HG03439 (cell line): ENCODE data around the gene UBASH3A.
A peak's percentile ranks its signal among the peaks of the same experiment; 100 is the strongest.

Experiments
- ATAC-seq: cut with Tn5 transposase; IDR thresholded peaks from one replicate; pipeline ENCODE4 v1.9.1; 2021; ENCODE audit warnings: mild to moderate bottlenecking, moderate library complexity; ENCODE audit not compliant: unreplicated experiment

UBASH3A gene

DNA sequence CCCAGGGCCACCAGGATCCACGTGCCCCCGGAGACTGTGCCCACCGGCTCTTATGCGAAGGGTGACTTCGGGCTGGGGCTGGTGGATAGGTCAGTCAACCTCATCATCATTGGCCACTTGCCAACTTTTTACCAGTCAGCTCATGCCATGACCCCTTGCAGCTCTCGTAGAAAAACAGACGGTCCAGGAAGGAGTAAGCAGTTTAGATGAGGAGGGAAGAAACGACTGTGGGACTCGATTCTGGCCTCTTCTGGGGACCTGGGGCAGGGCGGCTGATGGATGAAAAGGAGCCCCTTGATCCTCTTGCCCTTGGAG lies 41.0 kb downstream of the UBASH3A start:
- no peak for ATAC-seq

DNA sequence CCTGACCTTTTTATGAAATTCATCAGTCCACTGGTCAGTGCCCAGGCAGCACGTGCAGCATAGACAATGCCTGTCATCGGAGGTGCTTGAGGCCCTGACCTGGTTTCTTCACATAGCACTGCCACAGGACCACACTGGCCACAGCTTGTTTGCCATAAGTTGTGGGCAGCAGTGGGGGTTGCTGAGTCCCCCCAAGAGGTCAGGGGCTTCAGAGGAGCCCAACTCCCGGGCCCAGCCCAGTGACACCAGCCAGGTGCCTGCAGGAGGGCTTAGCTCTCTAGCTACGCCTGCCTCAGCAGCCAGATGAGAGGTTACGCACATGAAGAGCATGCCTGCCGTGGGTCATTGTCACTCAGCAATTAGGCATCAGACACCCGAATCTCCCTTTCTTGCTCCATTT lies 41.6 kb downstream of the UBASH3A start:
- ATAC-seq = no peak

DNA sequence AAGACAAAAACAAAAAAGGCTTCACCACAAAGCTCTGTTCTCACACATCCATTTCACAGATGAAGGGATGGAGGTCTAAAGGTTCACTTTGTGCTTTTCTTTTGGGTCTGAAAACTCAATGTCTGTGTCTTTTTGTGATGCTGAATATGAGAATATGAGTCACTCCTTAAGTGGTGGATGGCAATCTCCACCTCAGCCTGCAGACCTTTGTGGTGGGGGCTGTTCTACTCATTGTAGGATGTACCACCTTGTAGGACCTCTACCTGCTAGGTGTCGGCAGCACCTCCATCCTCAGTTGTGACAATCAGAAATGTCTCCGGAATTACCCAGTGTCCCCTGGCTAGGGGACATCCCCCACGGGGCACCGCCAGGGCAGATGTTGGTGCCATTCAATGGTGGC lies 42.8 kb downstream of the UBASH3A start:
- no peak for ATAC-seq

DNA sequence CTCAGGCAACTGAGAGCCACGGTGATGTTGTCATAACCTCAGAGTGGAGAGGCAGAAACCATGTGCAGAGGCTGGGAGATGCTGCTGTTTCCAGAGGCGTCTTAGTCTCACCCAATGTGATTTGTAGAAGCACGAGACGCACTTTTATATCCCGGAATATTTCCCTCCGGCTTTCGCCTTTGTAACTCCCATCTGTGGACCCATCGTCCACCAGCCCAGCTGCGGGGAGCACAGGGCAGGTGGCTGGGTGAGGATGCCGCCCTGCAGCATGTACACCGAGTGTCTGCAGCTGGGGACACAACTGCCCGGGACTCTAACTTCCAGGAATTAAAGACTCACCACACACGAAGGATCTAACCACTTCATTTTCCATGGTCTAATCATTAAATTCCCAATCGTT lies 43.5 kb downstream of the UBASH3A start:
- ATAC-seq = no peak

DNA sequence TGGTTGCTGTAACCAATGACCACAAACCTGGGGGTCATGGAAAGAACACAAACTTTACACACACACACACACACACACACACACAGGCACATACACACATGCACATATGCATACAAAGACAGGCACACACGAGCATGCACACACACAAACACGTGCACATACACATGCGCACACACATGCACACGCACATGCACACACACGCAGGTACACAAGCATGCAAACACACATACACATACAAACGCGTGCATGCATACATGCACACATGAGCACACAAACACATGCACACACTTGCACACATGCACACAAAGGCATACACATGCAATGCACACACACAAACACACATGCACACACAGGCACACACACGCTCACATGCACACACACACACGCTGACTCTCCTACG lies 44.0 kb downstream of the UBASH3A start:
- no peak for ATAC-seq

DNA sequence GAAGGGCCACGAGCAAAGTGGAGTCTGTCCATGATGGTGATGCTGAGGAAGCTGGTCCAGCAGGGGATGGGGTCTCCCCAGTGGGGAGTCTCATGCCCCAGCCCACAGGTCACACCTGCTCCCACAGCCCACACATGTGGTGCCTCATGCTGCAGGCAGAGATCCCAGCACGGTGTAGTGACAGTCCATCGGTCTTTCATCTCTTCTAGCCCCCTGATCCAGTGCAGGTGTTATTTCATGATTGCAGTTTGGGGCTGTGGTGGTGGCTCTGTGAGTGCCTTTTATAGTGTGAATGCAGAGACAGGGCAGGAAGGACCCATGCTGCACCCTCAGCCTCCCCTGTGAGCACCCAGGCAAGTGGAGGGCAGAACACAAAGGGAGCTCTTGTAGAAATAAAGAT lies 45.0 kb downstream of the UBASH3A start:
- ATAC-seq = no peak

DNA sequence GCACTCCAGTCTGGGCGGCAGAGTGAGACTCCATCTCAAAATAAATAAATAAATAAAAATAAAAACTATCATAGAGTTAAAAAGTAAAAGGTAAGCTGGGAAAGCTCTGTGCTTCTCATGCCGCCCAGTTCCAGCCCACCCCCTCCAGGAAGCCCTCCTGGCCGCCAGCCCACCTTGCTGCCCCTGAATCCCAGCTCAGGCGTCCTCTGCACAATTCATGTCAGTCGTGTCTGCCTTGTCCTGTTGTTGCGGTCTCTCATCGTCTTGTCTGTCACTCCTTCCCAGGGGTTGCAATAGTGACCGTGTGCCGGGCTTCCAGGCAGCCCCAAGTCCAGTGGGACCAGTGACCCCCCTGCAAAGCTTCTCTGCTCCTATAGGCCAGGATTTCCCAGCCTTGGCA lies 48.2 kb downstream of the UBASH3A start:
- no peak for ATAC-seq

DNA sequence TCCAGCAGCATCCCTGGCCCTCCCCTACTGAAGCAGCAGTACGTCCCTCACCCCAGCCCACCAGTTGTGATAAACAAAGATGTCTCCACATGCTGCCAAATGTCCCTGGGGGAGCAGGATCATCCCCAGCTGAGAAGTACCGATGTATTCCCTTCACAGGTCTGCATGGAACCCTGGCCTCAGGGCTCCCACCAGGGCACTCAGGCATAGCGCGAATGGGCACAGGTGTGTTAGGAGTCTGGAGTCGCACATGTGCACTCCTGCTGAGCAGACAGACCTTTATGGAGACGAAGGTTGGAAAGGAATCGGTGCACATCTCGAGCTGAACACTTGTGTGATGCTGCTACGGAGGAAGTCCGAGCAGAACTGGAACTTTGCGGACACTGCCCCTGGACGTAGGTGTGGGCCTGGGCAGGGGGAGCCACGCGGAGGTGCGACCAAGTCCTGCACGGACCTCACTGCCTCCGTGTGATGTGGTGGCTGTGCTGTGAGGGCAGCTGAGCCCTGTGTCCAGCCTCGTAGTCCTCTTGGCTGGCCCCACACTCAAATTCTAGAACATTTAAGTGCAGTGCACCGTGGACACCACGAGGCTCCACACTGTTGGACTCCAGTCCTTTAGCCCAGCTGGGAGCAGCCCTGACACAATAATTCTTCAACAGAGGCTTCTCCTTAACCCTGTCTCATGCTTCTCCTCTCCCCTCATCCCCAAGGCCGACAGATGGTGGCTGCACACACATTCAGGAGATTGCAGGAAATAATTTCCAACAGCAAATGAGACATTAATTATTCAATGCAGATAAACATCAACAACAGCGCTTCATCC lies 48.9 kb downstream of the UBASH3A start:
- no peak for ATAC-seq

DNA sequence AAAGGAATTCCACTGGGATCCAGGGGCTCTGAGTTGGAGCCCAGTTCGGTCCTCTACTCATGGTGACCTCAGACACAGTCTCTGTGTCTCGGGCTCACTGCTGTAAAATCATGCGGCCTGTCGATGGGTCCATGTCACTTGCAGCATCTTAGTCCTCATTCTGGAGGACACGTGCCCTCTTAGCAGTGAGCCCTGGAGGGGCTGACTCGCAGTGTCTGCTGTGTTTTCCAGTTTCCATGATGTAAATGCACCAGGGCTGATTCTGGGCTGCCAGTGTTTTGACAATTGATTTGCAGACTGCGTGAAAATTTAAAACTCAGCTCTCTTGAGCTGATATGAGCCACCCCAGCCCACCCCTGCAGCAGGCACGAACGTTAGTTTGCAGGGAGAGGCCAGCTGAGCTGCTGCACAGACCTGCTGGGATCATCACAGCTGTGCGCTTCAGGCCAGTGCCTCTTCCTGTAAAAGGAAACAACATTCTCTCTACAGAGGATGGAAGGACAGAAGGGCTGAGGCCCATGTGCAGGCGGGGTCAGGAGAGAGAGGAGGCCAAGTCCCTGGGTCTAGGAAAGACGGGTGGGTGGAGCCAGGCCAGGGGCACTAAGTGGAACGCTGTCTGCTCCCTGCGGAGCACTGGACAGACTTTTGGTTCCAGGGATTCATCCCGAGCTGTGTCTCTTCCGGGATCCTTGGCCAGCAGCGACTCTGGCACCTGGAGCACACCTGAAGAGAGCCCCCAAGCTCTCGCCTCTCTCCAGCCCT lies 49.7 kb downstream of the UBASH3A start:
- ATAC-seq = no peak

DNA sequence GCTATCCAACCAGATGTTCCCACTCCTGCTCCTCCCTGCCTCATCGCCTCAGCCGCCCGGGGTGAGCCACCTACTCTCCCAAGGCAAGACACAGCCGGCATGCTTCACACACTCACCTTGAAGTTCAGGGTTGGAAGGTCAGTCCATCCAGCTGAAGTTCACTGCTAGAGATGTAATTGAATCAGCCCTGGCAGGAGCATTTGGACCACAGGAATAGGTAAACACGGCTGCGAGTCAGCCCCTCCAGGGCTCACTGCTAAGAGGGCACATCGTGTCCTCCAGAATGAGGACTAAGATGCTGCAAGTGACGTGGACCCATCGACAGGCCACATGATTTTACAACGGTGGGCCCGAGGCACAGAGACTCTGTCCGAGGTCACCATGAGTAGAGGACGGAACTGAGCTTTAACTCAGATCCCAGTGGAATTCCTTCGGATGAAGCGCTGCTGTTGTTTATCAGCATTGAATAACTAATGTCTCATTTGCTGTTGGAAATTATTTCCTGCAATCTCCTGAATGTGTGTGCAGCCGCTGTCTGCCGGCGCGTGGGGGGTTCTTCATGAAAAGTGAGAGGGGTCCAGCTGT lies 50.4 kb downstream of the UBASH3A start:
- no peak for ATAC-seq

DNA sequence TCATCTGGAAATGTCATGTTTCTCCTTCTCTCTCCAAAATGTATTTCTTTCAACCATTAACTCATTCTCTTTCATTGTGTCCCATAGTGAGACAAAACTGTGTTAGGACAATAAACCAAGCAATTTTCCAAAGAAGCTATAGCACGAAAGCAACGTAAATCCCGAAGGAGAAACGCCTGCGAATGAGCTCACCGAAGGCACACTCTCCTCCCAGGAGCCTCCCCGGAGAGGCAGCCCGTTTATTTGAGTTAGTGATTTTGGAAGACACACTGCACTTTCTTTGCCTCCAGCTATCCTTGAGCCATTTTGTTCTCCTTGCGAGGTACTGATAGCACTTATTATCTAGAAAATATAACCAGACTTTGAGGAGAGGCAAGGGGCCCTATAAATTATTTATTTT lies 51.1 kb downstream of the UBASH3A start:
- no peak for ATAC-seq

DNA sequence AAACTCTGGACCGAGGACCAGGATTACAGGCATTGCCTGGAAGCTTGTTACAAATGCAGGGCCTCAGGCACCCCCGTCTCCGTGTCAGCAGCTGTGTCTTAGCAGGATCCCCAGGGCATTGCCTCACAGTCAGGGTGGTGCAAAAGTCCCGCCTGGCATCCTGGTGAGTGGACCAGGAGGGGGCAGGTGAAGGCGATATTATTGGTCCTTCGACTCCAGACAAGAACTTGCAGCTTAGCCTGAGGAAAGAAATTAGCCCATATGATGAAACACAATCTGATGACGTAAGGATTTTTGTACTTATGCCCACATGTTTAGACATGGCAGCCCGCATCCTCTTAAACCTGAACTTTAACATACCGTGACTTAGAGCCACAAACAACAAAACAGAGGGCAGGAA lies 51.5 kb downstream of the UBASH3A start:
- no peak for ATAC-seq

DNA sequence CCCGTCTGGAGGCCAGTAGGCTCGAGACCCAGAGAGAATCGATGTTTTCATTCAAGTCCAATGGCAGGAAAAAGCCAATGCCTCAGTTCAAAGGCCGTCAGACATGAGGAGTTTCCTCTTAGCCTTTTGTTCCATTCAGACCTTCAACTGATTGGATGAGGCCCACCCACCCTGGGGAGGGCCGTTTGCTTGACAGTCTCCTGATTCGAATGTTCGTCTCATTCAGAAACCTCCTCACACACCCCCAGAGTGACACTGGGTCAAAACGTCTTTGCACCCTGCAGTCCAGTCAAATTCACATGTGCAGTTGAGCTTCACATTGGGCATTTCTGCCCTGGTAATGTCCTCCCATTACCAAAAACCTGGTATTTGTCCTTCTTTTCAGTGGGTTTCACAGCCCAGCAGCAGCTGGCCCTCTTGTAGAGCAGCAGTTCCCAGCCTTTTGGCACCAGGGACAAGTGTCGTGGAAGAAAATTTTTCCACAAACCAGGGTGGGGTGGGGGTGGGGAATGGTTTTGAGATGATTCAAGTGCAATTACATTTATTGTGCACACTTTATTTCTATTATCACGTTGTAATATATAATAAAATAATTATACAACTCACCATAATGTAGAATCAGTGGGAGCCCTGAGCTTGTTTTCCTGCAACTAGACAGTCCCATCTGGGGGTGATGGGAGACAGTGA lies 52.2 kb downstream of the UBASH3A start:
- no peak for ATAC-seq

DNA sequence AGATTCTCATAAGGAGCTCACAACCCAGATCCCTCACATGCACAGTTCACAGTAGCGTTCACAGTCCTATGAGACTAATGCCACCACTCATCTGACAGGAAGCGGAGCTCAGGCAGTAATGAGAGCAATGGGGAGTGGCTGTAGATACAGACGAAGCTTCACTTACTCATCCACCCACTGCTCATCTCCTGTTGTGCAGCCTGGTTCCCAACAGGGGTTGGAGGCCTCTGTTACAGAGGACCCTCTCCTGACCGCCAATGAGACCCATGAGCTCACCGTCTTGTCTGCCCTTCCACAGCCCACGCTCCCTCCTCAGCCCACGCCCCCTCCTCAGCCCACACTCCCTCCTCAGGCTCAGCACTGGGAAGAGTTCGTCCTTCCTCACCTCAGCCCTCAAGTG lies 52.8 kb downstream of the UBASH3A start:
- no peak for ATAC-seq

DNA sequence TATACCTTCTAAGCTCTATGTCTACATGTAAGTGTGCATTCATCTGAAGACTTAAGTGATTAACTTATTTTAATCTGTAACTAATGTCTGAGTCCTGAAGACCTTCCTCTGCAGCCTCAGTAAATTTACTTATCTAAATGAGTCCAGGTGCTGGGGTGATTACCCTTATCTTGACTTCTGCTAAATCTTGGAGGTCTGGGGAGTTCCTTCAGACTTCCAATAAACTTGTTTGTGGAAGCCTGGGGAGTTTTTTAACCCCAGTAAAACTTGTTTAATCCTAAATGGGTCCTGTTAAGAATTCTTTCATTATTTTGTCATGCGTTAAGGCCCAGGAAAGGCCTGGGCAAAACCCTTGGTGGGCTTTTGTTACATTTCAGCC lies 55.4 kb downstream of the UBASH3A start:
- no peak for ATAC-seq

DNA sequence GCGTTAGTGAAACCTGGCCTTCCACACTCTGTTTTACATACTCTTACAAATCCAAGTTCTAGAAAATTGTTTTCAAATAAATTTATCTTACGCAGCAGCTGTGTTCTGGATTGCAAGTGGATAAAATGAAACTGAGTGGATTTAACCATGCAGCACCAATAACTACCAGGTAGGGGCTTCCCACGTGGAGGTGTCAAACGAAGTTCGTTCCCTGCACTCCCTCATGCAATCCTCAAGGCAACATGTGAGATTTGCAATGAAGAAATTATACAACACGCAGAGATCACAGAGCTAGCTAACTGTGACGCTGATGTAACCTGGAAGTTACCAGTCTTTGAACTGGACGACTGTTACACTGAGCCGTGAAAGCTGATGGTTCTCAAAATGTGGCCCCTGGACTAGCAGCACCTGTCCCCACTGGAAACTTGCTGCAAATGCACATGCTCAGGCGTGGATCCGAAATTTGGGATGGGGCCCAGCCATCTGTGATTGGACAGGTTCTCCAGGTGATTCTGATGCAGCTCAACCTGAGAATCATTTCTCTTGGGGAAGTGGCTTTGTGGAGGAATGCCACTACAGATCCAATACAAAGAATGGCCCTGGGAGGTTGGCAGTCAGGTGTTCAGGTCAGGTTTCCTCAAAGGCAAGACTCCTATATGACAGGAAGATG lies 56.0 kb downstream of the UBASH3A start:
- no peak for ATAC-seq

DNA sequence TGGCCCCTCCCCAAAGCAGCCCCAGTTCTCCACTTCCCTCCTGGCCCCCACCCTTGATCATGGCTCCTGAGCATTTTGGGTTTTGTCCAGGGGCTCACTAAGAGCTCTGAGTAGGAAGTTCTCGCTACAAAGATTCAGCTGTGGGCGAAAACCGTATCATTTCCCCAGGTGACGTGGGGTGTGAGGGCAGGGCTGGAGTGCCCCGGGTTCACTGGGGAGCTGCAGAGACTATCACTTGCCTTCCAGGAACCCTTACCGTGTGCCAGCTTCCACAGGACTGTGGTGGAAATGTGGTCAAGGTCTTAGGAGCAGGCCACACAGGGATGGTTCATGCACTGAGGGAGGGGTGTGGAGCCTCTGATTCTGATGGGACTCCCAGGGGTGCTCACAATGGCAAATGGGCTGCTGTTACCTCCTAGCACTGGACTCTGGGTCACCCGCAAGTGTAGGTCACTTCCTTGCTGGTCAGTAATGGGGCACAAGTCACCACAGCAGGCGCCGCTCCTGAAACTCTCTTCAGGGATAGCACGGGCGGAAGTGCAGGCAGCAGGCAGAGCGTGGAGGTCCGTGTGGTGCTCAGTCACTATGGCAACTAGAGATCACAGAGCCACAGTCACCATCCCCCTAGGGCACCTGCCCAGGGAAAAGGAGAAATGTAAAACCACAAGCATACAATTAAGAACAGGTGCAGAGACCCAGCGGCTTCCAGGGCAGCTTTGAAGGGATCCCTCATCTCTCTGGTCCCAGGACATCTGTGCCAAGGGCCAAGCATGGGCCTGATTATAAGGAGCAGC lies 56.9 kb downstream of the UBASH3A start:
- ATAC-seq = peak; percentile 43

DNA sequence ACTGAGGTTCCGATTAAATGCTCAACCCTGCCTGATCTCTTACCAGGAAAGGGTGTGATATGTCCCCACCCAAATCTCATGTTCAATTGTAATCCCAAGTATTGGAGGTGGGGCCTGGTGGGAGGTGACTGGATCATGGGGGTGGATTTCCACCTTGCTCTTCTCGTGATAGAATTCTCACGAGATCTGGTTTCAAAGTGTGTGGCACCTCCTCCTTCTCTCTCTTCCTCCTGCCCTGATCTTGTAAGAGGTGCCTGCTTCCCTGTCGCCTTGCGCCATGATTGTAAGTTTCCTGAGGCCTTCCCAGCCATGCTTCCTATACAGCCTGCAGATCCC lies 57.5 kb downstream of the UBASH3A start:
- ATAC-seq = no peak

DNA sequence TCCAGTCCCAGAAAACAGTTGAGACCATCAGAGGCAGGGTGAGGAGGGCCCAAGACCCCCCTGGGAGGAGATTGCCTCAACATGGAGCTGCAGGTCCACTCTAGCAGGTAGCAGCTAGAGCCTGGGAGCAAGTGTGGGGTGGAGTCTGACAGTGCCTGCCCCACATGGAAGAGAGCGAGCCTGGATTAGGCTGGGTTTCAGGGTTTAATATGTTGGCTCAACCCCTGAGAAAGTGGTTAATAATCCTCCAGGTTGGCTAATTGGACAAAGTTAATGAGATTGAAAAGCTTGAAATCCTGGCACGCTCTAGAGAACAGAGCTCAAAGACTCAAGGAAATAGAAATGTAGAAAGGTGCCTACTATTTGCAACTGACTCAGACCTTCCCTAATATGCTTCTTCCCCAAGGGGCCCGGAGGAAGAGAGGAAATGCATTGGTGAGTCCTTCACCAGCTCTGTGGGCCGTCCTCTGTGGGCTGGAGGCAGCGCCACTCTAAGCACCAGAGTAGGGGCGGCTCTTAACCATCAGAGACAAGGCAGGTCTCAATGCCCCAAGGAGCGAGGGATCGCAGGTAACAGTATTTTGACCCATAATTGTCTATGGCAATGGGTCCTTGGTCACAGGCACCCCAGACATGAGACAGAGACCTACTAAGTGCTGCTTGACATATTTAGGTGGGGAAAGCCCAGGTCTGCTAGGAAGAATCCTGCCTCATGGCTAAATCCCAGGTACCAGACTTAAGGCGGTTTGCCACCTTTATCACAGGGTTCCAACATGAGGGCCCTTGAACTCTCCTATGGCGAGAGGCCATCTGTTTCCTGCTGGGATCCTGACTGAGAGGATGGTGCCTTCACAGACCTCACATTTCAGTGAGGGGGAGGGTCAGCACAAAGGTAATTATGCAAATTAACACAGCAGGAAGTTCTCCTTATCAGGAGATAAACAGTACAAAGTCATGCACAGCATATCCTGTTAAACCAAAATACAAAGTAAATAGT lies 58.5 kb downstream of the UBASH3A start:
- no peak for ATAC-seq
